GM12891 (cell line): ENCODE results near the gene GNB1.

Experiments used
- PAX5 ChIP-seq: IDR thresholded peaks from 2 replicates; pipeline ENCODE4 v1.6.1; 2011; ENCODE audit warnings: low read length, moderate library complexity, mild to moderate bottlenecking; ENCODE audit not compliant: insufficient read depth, severe bottlenecking
- POLR2A ChIP-seq: IDR thresholded peaks from 2 replicates; pipeline ENCODE4 v1.6.1; 2011; ENCODE audit warnings: low read depth, low read length, control low read depth
- POLR2AphosphoS5 ChIP-seq: IDR thresholded peaks from 2 replicates; pipeline ENCODE4 v1.6.1; 2011; ENCODE audit warnings: low read depth, low read length, control low read depth
- POU2F2 ChIP-seq: IDR thresholded peaks from 2 replicates; pipeline ENCODE4 v1.6.1; 2011; ENCODE audit warnings: low read depth, mild to moderate bottlenecking, control low read depth, low read length, moderate library complexity
- SPI1 ChIP-seq: IDR thresholded peaks from 2 replicates; pipeline ENCODE4 v1.6.1; 2011; ENCODE audit warnings: low read depth, low read length, control low read depth
- TAF1 ChIP-seq: IDR thresholded peaks from 2 replicates; pipeline ENCODE4 v1.6.1; 2011; ENCODE audit warnings: low read depth, low read length, control low read depth

- TF ChIP-seq POLR2A (no peak), POLR2AphosphoS5 (no peak), TAF1 (no peak), SPI1 (no peak), PAX5 (no peak), POU2F2 (no peak)
Measured at GRCh38 chr1:1777950-1778662, 112.8 kb downstream of the GNB1 start, which contains the start of gene NADK.
